K562 (cell line): ENCODE results near the gene ALK. TPM values are rescaled to one million over a fixed set of nuclear protein-coding genes. Genes with fewer than 3 reads are reported as not detected.

Experiments used
- ATAC-seq: fragments of 200-7000 bp; cut with Tn5 transposase; 3 replicates; pipeline ENCODE4 v1.9.1; 2020; ENCODE audit warnings: moderate library complexity
- BruUV-seq: library from RNA; stranded (reverse); fragments of 400-500 nt; replicated peaks from 2 replicates; lab custom pipeline; 2021; lab: Mats Ljungman, UMichigan
- CTCF ChIA-PET: fragments of 300-600 bp; formaldehyde crosslinking; extraction: SDS; loops from one replicate; lab custom pipeline; 2021; ENCODE audit warnings: low intra/inter-chr PET ratio; lab: Yijun Ruan, JAX
- POLR2A ChIA-PET: fragments of 300-600, 350-650 bp; sonication (Branson Sonifier 250); formaldehyde crosslinking; extraction: SDS; loops from one replicate; lab custom pipeline; 2021; ENCODE audit warnings: antibody characterized with exemption, inconsistent platforms; lab: Yijun Ruan, JAX
- DNase-seq, 4 experiments: peaks; one replicate each; pipeline versions ENCODE4 v3.0.0 to v3.0.0-alpha.2; 2011 to 2018; ENCODE audit warnings: low spot score in 3 of 4, mixed read lengths in 3 of 4; ENCODE audit errors: extremely low read depth in 1 of 4
- FAIRE-seq: peaks from 2 replicates; lab custom pipeline; 2011; peaks lifted over from hg19 to GRCh38; lab: Jason Lieb, UNC
- H2AFZ ChIP-seq: 2 replicates; pipeline ENCODE4 v1.6.0; 2011; ENCODE audit warnings: low read depth, low read length, control low read depth, inconsistent platforms
- H3K27ac ChIP-seq: fragments of 200-600 bp; 3 replicates; pipeline ENCODE4 v1.8.0; 2011; ENCODE audit warnings: low read depth, mild to moderate bottlenecking, control low read depth, inconsistent platforms, low read length, moderate library complexity, mixed read lengths; ENCODE audit errors: extremely low read depth
- H3K27me3 ChIP-seq, 2 experiments: fragments of 300-600 bp in 1 of 2; 2 replicates in 1 of 2; 3 replicates in 1 of 2; pipeline versions ENCODE4 v1.6.0 to v1.8.0; 2011; ENCODE audit warnings: inconsistent platforms in 2 of 2, low read length in 2 of 2, mild to moderate bottlenecking in 1 of 2, mixed read lengths in 1 of 2, moderate library complexity in 1 of 2; ENCODE audit not compliant: control insufficient read depth in 2 of 2, insufficient read depth in 2 of 2
- H3K36me3 ChIP-seq: fragments of 300-600 bp; 3 replicates; pipeline ENCODE4 v1.8.0; 2011; ENCODE audit warnings: mild to moderate bottlenecking, low read length, inconsistent platforms; ENCODE audit not compliant: control insufficient read depth, insufficient read depth
- H3K4me1 ChIP-seq, 2 experiments: fragments of 200-600 bp in 1 of 2; replicated peaks in 1 of 2; 2 replicates in 1 of 2; 3 replicates in 1 of 2; pipeline versions ENCODE4 v1.5.1 to v1.8.0; 2011; ENCODE audit warnings: inconsistent platforms in 2 of 2, low read length in 2 of 2, mild to moderate bottlenecking in 1 of 2, mixed read lengths in 1 of 2, moderate library complexity in 1 of 2; ENCODE audit not compliant: control insufficient read depth in 2 of 2, insufficient read depth in 2 of 2
- H3K4me2 ChIP-seq: 2 replicates; pipeline ENCODE4 v1.6.1; 2011; ENCODE audit warnings: low read length, control low read depth, inconsistent platforms, mixed read lengths; ENCODE audit not compliant: insufficient read depth
- H3K4me3 ChIP-seq: fragments of 200-600 bp; sonication (generic), shearing (Covaris generic); 2 replicates; pipeline ENCODE4 v1.5.1; 2016; ENCODE audit warnings: control low read depth, inconsistent platforms
- H3K79me2 ChIP-seq: fragments of 200-600 bp; 3 replicates; pipeline ENCODE4 v1.8.0; 2011; ENCODE audit warnings: low read length, inconsistent platforms; ENCODE audit not compliant: control insufficient read depth, insufficient read depth
- H3K9ac ChIP-seq, 2 experiments: 2 replicates each; pipeline versions ENCODE4 v1.6.0 to v1.6.1; 2011; ENCODE audit warnings: low read depth in 2 of 2, low read length in 2 of 2, control low read depth in 1 of 2, inconsistent platforms in 1 of 2, mild to moderate bottlenecking in 1 of 2, mixed read lengths in 1 of 2; ENCODE audit not compliant: insufficient read depth in 1 of 2
- H3K9me1 ChIP-seq: one replicate; pipeline ENCODE4 v1.6.0; 2011; ENCODE audit warnings: inconsistent platforms, mild to moderate bottlenecking, low read length, moderate library complexity; ENCODE audit not compliant: control insufficient read depth, insufficient read depth
- H3K9me3 ChIP-seq: replicated peaks from 2 replicates; pipeline ENCODE4 v1.5.1; 2011; ENCODE audit warnings: low read depth, low read length, inconsistent platforms; ENCODE audit not compliant: control insufficient read depth, insufficient read depth
- H4K20me1 ChIP-seq: replicated peaks from 2 replicates; pipeline ENCODE4 v1.6.1; 2011; ENCODE audit warnings: low read length, inconsistent platforms, mixed read lengths; ENCODE audit not compliant: control insufficient read depth, insufficient read depth
- BRF1 ChIP-seq: IDR thresholded peaks from 3 replicates; pipeline ENCODE4 v1.6.1; 2011; ENCODE audit warnings: borderline replicate concordance, mild to moderate bottlenecking; ENCODE audit not compliant: insufficient read length; ENCODE audit errors: extremely low read depth
- CREBBP ChIP-seq: IDR thresholded peaks from one replicate; pipeline ENCODE4 v1.6.1; 2012; ENCODE audit warnings: low read depth, mild to moderate bottlenecking, control low read depth, inconsistent platforms, low read length
- WGBS: fragments of 100-300 bp; shearing (Covaris generic); methylation state at CpG from one replicate; pipeline ENCODE4 v1.1.6; 2016; ENCODE audit warnings: low coverage, mixed read lengths; ENCODE audit not compliant: insufficient coverage; ENCODE audit errors: missing lambda C conversion rate; 5-methylcytosine and 5-hydroxymethylcytosine counted together
- in situ Hi-C: fragments of 300-500 bp; cut with MboI; formaldehyde crosslinking; loops from 4 replicates; pipeline ENCODE4 v1.15.0; 2018; ENCODE audit warnings: inconsistent platforms, mixed read lengths
- intact Hi-C: fragments of 100-400 bp; cut with micrococcal nuclease; formaldehyde crosslinking; loops from 2 replicates; pipeline ENCODE4 v1.14.2; 2022
- polyA plus RNA-seq, 8 experiments: library from polyadenylated mRNA; depleted of rRNA in 4 of 8; stranded (reverse) in 5 of 8; unstranded in 3 of 8; fragments of >200 nt; fragmentation: Nextera tagmentation in 2 of 8; fragmentation: Illumina TruSeq in 1 of 8; extraction: Ambion mirVana in 2 of 8; extraction: Trizol in 1 of 8; gene quantifications; 2 replicates each; pipeline versions ENCODE4 v1.2.1 to v1.2.3, GENCODE V29; 2011 to 2014; ENCODE audit warnings: inconsistent platforms in 1 of 8, missing spikeins in 1 of 8
- total RNA-seq, 7 experiments: library from RNA; depleted of rRNA in 6 of 7; stranded (reverse); fragments of >200 nt in 6 of 7; fragmentation: Illumina TruSeq in 2 of 7; extraction: Trizol in 2 of 7; gene quantifications; 2 replicates each; pipeline versions ENCODE4 v1.2.1 to v1.2.3, GENCODE V29; 2011 to 2021; ENCODE audit warnings: low replicate concordance in 1 of 7
- TF ChIP-seq, protein P1 (sequence below): fragments of 250-450 bp; sonication (Bioruptor Pico); IDR thresholded peaks from 2 replicates; pipeline ENCODE4 v1.4.0; 2020
- TF ChIP-seq, protein P2 (sequence below): sonication (generic); formaldehyde crosslinking; IDR thresholded peaks from 2 replicates; pipeline ENCODE4 v1.9.0; 2022; ENCODE audit warnings: mild to moderate bottlenecking, missing genetic modification reagents
- TF ChIP-seq, protein P3 (sequence below): fragments of 450-650 bp; formaldehyde crosslinking; IDR thresholded peaks from 2 replicates; pipeline ENCODE4 v1.4.0; 2022; ENCODE audit warnings: mild to moderate bottlenecking, moderate library complexity

ALK gene
- total and polyA plus RNA-seq, 9 of the 15 experiments (the other 6 are each of a cell fraction or from before 2014, with no cell fraction given), result not detected

DNA sequence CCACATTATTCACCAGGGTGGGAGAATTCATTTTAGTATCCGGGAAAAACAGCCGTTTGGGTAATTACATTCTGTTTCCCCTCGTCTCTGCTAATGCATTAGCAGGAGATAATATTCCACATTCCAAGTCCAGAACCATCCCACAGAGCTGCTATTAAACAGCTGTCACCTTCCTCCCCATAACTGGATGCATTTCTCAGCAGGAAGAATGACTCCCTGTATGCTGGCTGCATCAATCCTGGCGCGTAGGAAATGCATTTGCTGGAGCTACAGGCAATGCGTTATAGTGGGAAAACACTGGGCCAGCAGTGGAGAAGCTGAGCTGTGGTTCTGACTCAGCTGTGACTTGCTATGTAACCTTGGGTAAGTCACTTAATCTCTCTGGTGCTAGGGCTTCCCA, 560.2 kb downstream of the ALK start:
- 0 out of 5 replicates have a peak, but pooled peaks cover 0 to 2% of the 10 kb centered on the region in 2 experiments for H3K27me3 ChIP-seq
- TF ChIP-seq, protein P1, sequence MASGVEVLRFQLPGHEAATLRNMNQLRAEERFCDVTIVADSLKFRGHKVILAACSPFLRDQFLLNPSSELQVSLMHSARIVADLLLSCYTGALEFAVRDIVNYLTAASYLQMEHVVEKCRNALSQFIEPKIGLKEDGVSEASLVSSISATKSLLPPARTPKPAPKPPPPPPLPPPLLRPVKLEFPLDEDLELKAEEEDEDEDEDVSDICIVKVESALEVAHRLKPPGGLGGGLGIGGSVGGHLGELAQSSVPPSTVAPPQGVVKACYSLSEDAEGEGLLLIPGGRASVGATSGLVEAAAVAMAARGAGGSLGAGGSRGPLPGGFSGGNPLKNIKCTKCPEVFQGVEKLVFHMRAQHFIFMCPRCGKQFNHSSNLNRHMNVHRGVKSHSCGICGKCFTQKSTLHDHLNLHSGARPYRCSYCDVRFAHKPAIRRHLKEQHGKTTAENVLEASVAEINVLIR (CRISPR knock-in tag), result no peak
- no peak for TF ChIP-seq CREBBP
- TF ChIP-seq, protein P2, sequence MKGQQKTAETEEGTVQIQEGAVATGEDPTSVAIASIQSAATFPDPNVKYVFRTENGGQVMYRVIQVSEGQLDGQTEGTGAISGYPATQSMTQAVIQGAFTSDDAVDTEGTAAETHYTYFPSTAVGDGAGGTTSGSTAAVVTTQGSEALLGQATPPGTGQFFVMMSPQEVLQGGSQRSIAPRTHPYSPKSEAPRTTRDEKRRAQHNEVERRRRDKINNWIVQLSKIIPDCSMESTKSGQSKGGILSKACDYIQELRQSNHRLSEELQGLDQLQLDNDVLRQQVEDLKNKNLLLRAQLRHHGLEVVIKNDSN (CRISPR knock-in tag), result no peak
- no peak for TF ChIP-seq BRF1
- TF ChIP-seq, protein P3, sequence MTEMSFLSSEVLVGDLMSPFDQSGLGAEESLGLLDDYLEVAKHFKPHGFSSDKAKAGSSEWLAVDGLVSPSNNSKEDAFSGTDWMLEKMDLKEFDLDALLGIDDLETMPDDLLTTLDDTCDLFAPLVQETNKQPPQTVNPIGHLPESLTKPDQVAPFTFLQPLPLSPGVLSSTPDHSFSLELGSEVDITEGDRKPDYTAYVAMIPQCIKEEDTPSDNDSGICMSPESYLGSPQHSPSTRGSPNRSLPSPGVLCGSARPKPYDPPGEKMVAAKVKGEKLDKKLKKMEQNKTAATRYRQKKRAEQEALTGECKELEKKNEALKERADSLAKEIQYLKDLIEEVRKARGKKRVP (CRISPR knock-in tag), result no peak
- TF ChIP-seq, all 486 proteins: peak for 0

More for the DNA sequence above, 560.2 kb downstream of the ALK start:
- under 1% methylated on average over 6 of the region's 6 CpGs for WGBS
- H3K9me1 ChIP-seq, result no peaks in the 10 kb centered on the region
- no TSS peak for BruUV-seq
- DNase-seq (no peak), ATAC-seq (no peak), FAIRE-seq (no peak)
- H3K36me3 ChIP-seq, result no peaks in the 10 kb centered on the region
- intact Hi-C loops, result no loop called here
- no peaks in the 10 kb centered on the region for H3K4me1 ChIP-seq
- H3K9me3 ChIP-seq, result no peaks in the 10 kb centered on the region
- H4K20me1 ChIP-seq, result no peaks in the 10 kb centered on the region
- CTCF ChIA-PET, result no interaction called here
- no peak overlapping the region for H2AFZ ChIP-seq
- H3K27ac ChIP-seq, result no peak overlapping the region
- no peak overlapping the region for H3K4me3 ChIP-seq
- POLR2A ChIA-PET, result no interaction called here
- in situ Hi-C loops, result no loop called here
- H3K4me2 ChIP-seq, result no peak overlapping the region
- no peaks in the 10 kb centered on the region for H3K79me2 ChIP-seq
- H3K9ac ChIP-seq, result no peak overlapping the region
